GM18507 (cell line): ENCODE measurements around the gene GRWD1.

Experiments
- DNase-seq: peaks from one replicate; pipeline ENCODE4 v3.0.0; 2011; ENCODE audit warnings: low read depth; ENCODE audit not compliant: insufficient read length; ENCODE audit errors: extremely low spot score
- FAIRE-seq: peaks from 2 replicates; lab custom pipeline; 2011; peaks lifted over from hg19 to GRCh38; lab: Jason Lieb, UNC

The GRWD1 gene

DNA sequence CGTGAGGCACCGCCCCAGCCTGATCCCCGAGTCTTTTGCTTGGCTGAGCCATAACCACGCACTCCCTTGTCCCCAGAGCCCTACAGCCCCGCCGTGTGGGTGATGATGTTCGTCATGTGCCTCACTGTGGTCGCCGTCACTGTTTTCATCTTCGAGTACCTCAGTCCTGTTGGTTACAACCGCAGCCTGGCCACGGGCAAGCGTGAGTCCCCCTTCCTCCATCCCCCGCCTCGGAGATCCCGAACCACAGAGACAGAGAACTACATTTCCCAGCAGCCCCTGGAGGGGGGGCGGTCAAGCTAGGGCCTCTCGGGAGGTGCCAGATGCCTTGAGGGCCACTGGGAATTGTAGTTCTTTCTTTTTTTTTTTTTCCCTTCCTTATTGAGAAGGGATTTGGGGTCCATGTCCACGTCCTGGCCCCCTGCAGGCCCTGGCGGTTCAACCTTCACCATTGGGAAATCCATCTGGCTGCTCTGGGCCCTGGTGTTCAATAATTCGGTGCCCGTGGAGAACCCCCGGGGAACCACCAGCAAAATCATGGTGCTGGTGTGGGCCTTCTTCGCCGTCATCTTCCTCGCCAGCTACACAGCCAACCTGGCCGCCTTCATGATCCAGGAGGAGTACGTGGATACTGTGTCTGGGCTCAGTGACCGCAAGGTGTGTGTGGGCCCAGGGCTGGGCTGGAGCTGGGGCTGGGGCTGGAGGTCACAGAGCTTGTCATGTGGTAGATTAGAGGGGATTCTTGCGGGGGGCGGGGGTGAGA is 26.4 kb upstream of the GRWD1 start:
- DNase-seq, result peak; percentile 76
- FAIRE-seq, result peak; percentile 92

DNA sequence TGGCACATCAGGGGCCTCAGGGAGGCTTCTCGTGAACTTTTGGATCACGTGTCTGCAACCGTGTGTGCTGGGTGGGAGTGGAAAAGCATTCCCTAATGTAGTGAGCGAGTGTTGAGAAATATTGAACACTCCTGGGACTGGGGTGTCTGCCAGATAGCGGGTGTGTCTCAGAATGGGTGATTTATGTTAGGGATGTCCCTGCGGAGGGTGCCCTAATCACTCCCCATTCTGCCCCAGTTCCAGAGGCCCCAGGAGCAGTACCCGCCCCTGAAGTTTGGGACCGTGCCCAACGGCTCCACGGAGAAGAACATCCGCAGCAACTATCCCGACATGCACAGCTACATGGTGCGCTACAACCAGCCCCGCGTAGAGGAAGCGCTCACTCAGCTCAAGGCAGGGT is 24.2 kb upstream of the GRWD1 start:
- FAIRE-seq, result no peak
- DNase-seq, result no peak

DNA sequence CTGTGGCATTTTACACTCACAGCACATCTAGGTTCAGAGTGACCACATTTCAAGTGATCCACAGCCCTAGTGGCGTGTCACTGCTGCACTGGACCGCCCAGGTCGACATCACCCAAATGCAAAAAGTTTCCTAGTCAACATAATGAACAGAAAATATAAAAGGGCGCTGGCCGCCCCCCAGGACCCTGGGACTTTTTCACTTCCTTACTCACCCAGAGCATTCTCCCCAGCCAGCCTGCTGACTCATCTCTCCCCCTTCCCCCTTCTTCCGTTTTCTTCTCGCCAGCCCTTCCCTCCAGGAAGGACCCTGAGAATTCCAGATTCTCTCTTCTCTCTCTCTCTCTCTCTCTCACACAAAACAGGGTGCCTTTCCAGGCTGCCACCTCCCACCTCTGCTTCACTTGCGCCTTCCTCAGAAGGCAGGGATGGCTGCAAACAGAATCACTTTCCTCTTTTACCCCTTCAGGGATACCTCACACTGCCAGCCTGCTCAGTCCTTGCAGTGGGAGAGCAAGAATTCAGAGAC is 21.0 kb upstream of the GRWD1 start:
- FAIRE-seq (peak; percentile 18), DNase-seq (no peak)

DNA sequence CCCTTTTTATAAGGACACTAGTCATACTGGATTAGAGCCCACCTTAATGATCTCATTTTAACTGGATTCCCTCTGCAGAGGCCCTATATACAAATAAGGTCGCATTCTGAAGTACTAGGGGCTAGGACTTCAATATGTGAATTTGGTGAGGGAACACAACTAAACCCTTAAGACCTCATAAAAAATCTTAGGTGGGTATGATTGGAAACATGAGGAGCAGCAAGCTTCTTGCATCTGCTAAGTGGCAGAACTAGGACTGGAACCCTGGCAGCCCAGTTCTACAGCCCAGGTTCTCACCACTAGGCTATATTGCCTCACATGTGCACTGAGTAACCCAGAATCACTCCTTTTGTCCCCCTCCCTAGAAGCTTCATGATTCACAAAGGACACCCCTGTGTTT is 17.1 kb upstream of the GRWD1 start:
- FAIRE-seq (no peak), DNase-seq (no peak)

DNA sequence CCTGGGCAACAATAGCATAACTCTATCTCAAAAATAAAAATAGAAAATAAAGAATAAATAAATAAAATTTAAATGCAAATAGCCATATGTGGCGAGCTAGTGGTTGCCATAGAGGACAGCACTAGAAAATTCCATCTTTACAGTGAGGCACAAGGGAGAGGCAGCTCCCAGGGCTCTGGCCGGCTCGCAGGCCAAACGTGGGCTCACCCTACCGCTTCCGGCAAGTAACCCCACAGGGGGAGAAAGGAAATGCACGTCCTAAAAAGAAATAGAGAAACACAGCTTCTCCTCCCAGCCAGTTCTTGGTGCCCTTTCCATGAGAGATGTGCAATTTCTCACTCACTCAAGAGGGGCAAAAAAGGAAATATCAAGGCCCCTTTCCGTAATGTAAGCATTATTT is 12.4 kb upstream of the GRWD1 start:
- FAIRE-seq (no peak), DNase-seq (no peak)

DNA sequence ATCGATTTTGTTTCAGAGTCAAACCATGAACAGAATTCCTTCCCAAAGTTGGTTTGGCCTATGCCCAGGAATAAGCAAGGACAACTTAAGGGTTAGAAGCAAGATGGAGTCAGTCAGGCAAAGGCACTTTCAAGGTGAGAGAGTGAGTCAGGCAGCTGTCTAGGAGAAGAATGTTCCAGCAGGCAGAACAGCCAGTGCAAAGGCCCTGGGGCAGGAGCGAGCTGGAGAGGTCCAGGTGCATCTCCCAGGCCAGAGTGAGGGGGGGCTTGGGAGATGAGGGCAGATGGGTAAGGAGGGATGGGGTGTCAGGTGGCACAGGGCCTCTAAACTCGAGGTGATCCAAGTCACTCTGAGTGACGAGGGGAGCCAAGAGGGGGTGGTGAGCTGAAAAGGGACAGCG is 9.2 kb upstream of the GRWD1 start:
- FAIRE-seq, result no peak
- DNase-seq, result no peak

DNA sequence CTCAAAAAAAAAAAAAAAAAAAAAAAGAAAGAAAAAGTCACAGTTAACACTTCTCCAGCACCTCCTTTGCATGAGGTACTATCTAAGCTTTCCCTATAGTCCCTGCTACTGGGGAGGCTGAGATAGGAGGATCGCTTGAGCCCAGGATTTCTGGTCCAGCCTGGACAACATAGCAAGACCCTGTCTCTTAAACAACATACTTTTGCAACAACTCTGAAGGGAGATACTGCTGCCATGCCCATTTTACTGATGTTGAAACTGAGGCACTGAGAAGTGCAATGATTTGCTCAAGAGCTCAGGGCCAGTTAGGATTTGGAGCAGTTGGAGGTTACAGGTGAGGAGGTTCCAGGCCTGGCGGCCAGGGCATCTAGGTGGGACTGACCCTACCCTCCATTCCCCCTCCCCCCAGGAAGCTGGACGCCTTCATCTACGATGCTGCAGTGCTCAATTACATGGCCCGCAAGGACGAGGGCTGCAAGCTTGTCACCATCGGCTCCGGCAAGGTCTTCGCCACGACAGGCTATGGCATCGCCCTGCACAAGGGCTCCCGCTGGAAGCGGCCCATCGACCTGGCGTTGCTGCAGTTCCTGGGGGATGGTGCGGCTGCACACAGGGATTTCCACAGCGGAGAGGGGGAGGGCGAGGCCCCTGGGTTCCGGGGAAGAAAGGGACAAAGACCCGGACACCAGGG is 4.3 kb upstream of the GRWD1 start:
- no peak for FAIRE-seq
- no peak for DNase-seq

DNA sequence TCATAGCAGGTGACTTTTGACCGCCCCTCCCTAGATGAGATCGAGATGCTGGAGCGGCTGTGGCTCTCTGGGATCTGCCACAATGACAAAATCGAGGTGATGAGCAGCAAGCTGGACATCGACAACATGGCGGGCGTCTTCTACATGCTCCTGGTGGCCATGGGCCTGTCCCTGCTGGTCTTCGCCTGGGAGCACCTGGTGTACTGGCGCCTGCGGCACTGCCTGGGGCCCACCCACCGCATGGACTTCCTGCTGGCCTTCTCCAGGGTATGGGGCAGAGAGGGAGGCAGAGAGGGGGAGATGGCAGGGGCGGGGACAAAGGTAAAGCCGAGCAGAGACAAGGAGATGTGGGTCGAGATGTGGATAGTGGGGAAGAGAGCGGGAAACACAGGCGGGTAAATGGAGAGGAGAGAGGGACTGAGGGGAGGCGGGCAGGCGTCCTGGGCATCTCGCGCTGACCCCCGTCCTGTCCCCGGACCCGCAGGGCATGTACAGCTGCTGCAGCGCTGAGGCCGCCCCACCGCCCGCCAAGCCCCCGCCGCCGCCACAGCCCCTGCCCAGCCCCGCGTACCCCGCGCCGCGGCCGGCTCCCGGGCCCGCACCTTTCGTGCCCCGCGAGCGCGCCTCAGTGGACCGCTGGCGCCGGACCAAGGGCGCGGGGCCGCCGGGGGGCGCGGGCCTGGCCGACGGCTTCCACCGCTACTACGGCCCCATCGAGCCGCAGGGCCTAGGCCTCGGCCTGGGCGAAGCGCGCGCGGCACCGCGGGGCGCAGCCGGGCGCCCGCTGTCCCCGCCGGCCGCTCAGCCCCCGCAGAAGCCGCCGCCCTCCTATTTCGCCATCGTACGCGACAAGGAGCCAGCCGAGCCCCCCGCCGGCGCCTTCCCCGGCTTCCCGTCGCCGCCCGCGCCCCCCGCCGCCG is 3.4 kb upstream of the GRWD1 start:
- FAIRE-seq (no peak), DNase-seq (no peak)

DNA sequence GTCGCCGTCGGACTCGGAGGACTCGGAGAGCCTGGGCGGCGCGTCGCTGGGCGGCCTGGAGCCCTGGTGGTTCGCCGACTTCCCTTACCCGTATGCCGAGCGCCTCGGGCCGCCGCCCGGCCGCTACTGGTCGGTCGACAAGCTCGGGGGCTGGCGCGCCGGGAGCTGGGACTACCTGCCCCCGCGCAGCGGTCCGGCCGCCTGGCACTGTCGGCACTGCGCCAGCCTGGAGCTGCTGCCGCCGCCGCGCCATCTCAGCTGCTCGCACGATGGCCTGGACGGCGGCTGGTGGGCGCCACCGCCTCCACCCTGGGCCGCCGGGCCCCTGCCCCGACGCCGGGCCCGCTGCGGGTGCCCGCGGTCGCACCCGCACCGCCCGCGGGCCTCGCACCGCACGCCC is 2.5 kb upstream of the GRWD1 start:
- no peak for DNase-seq
- FAIRE-seq, result no peak

DNA sequence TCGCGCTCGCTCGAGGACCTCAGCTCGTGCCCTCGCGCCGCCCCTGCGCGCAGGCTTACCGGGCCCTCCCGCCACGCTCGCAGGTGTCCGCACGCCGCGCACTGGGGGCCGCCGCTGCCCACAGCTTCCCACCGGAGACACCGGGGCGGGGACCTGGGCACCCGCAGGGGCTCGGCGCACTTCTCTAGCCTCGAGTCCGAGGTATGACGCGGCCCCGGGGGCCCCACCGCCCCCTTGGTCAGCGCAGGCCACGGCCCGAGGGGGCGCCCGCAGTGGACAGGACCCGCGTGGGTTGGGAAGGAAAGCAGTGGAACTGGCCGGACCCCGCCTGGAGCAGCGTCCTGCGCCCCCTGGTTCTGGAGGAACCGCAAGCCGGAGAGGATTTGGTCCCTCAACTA is 2.1 kb upstream of the GRWD1 start:
- FAIRE-seq (no peak), DNase-seq (no peak)

DNA sequence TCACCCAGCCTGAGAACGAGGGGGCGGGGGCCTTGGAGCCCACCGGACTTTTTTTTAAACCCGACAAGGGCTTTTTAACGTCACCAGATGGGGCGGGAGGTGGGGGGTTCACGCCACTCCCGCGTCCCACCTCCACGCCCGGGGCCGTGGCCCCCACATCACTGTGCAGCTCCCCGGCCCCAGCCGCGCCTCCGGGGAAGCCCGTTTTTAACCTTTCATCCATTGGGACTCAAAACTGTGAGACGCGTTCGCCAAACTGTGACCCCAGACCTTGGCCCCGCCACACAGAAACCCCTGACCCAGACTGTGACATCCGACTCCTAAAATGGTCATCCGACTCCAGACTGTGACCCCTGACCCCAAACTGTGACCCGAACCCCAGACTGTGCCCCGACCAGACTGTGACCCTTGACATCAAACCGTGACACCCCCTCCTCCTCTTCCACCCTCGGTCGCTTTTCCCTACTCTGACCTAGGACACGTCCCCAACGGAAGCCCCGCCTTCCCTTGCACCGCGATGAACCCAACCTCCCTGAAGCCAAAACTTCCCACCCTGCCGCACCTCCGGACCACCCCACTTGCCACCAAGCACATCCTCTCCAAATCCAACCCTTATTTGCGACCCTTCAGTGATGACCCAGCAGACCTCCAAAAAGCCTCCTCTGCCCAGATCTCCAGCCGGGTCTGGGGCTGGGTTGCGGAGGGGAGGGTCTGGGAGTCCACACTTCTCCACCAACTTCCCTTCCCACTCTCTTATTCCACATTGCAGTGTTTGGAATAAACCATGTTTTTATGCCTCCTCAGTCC is 1.5 kb upstream of the GRWD1 start:
- FAIRE-seq (no peak), DNase-seq (no peak)

DNA sequence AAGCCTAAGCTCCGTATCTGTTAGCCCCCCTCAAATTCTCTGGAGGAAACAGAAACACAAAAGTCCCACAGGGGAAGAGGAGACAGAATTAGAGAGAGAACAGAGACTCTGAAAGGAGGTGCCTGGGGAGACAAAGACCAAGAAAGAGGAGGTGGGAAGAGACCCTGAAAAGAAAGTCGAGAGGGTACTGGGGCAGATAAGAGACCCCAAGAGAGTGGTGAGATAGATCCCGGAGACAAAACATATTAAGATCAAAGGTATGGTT is 915 bp upstream of the GRWD1 start:
- DNase-seq (no peak), FAIRE-seq (peak; percentile 24)

DNA sequence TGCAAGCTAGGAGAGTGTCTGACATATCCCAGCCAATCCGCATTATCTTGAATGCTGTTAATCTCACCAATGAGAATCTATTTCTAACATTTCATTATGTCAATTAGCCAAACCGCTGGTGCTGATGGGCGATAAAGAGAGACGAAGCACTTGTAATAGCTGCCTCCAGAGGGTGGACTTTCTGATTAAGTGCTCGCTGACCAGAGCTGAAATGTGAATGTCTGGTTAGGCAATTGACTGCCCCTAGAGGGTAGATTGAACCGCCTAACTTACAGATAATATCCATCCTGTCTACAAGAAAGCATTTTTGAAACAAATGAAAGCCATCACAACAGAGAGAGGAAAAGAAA is 552 bp upstream of the GRWD1 start:
- FAIRE-seq (no peak), DNase-seq (peak; percentile 47)

DNA sequence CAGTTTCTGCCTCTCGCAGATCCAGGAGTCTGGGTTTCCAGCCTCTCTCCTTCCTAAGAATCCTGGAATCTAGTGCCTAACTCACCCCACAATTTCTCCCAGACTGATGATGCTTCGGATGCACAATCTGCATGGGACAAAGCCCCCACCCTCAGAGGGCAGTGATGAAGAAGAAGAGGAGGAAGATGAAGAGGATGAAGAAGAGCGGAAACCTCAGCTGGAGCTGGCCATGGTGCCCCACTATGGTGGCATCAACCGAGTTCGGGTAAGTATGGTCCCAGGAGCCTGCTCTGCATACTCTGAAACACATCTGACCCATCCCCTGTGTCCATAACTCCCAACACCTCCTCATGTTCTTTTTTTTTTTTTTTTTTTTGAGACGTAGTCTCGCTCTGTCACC is 796 bp downstream of the GRWD1 start:
- DNase-seq (no peak), FAIRE-seq (no peak)

DNA sequence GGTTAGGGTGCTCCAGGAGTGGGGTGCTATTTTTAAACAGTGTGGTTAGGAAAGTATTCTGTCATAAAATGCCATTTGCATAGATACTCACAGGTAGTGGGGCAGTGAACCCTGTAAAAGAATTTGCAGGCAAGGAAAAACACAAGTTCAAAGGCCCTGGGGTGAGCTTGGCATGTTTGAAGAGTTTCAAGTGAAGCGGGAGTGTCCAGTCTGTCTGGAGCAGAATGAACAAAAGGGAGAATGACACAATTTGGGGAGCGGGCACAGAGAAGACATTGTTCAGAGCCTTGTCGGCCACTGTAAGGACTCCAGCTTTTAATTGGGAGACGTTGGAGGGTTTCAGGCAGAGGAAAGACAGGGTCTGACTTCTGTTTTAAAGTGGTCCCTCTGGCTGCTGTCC is 2.8 kb downstream of the GRWD1 start:
- no peak for FAIRE-seq
- DNase-seq, result no peak

DNA sequence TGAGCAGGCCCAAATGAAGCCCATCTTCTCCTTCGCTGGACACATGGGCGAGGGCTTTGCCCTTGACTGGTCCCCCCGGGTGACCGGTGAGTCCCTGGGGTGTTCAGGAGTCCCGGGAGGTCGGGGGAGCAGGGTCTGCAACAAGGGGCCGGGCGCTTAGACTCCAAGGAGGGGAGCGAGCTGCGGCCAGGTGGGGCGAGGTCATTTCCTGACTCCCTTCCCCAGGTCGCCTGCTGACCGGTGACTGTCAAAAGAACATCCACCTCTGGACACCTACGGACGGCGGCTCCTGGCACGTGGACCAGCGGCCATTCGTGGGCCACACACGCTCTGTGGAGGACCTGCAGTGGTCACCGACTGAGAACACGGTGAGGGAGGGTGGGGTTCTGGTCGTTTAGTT is 4.7 kb downstream of the GRWD1 start:
- DNase-seq (no peak), FAIRE-seq (no peak)

DNA sequence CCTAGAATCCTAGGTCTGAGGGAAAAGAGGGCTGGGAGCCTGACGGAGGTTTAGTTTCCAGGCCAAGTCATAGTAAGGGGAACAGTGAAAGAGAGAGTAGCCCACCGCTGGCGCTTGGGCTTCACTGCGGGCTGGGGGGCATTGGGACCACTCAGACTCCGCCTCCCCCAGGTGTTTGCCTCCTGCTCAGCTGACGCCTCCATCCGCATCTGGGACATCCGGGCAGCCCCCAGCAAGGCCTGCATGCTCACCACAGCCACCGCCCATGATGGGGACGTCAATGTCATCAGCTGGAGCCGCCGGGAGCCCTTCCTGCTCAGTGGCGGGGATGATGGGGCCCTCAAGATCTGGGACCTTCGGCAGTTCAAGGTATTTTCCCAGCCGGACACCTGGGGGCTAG is 5.1 kb downstream of the GRWD1 start:
- FAIRE-seq (no peak), DNase-seq (no peak)

DNA sequence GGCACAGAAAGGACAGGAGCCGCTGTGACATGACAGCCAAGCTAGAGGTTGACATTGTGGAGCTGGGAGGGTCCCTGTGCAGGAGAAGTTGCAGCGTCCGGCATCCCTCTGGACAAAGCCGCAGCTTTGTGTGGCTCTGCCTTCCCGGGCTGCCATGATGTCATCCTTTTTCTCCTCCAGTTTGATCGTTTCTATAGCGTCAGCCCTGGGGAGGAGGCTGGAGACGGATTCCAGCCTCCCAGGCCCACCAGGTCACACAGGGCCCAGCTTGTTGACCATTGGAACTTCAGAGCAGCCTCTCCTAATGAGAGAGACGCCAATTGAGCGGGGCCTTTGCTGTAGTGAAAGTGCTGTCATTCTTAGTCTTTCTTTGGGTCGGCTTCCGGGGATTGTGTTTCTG is 5.8 kb downstream of the GRWD1 start:
- DNase-seq (no peak), FAIRE-seq (no peak)

DNA sequence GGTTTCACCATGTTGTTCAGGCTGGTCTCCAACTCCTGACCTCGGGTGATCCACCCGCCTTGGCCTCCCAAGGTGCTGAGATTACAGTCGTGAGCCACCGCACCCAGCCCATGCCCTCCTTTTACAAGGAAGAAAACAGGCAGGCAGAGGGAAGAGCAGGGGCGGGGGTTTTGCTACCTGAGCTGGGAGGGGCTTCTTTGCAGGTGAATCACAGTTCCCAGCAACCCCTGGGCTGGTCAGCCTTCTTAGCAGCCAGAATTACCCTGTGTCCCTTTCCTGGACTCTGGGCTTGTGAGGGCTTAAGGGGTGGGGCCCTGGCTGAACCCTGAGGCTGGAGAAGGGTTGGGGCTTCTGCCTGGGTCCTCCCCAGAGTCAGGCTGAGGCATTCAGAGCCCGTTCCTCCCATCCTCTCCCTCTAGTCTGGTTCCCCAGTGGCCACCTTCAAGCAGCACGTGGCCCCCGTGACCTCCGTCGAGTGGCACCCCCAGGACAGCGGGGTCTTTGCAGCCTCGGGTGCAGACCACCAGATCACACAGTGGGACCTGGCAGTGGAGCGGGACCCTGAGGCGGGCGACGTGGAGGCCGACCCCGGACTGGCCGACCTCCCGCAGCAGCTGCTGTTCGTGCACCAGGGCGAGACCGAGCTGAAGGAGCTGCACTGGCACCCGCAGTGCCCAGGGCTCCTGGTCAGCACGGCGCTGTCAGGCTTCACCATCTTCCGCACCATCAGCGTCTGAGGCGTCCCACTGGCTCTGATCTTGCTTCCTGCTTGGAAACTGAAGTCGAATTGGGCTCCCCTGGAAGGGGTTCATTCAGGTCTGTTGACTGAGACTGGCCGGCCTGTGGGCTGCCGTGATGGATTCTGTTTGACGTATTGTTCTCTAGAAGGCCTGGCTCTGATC is 6.8 kb downstream of the GRWD1 start:
- FAIRE-seq (no peak), DNase-seq (no peak)
